ENCODE data around the gene TRPT1.

The TRPT1 gene

GRCh38 chr11:64246871-64247728, 21.1 kb upstream of the TRPT1 start, which contains the start of gene PPP1R14B:
TSS of gene PPP1R14B (minus strand) at chr11:64246943. CDS start at chr11:64246673, 270 bp downstream.
- POLR2A ChIA-PET: interaction anchor here (1.1 to 7.2 kb wide), 5 partner anchors 21 to 71 kb away, joined by 3 to 96 read pairs (median 7); partner anchors contain the start of genes NUDT22, PRDX5, TRMT112 and TRPT1
- Histone ChIP-seq H3K4me1 (ENCODE audit: control insufficient read depth, insufficient read depth, low read length) (peaks cover 7% of the 10 kb centered on the region), H3K27ac (ENCODE audit: extremely low read depth, low read depth, low read length) (peak within 1 kb of the TSS; percentile 73), H3K9me3 (ENCODE audit: control insufficient read depth, insufficient read depth, low read depth, low read length) (no peaks in the 10 kb centered on the region), H3K4me3 (ENCODE audit: low read depth, low read length) (peak within 1 kb of the TSS; percentile 68), H3K36me3 (ENCODE audit: control insufficient read depth in 2 of 2, insufficient read depth in 1 of 2, low read length in 2 of 2) (peaks cover 0 to 20% of the 10 kb centered on the region in 2 experiments; a peak in 1 of 3 replicates)
- CTCF ChIA-PET: interaction anchor here (1.1 to 1.7 kb wide), 3 partner anchors 8 to 58 kb away, joined by 4 to 8 read pairs (median 5); no protein-coding TSS in a partner anchor
- peak; percentile 51; the same call in 1 of the 2 replicates for TF ChIP-seq REST (tag by site-specific recombination; IDR thresholded peaks at IDR 0.05)
- peak; percentile 83 for TF ChIP-seq YY1 (tag by site-specific recombination; IDR thresholded peaks at IDR 0.05)
- peak; percentile 91 for TF ChIP-seq ZBTB11 (tag by site-specific recombination; conservative IDR thresholded peaks at IDR 0.05; ENCODE audit: low read depth)
- TF ChIP-seq ZNF777 (tag by site-specific recombination; IDR thresholded peaks at IDR 0.05; ENCODE audit: borderline replicate concordance): no peak
- peak; percentile 44; the same call in 1 of the 2 replicates for TF ChIP-seq EGR2 (tag by site-specific recombination; IDR thresholded peaks at IDR 0.05; ENCODE audit: low read depth)
- no peak for TF ChIP-seq SCRT2 (tag by site-specific recombination; IDR thresholded peaks at IDR 0.05)
- TF ChIP-seq ZNF311 (tag by site-specific recombination; IDR thresholded peaks at IDR 0.05; ENCODE audit: borderline replicate concordance): no peak
- 0 out of 2 replicates have a peak, but pooled peaks have one; percentile 28 for TF ChIP-seq ZNF629 (tag by site-specific recombination; IDR thresholded peaks at IDR 0.05)
- TF ChIP-seq HOXD13 (CRISPR knock-in tag; IDR thresholded peaks at IDR 0.05; ENCODE audit: borderline replicate concordance): no peak
- TF ChIP-seq KLF8 (tag by site-specific recombination; IDR thresholded peaks at IDR 0.05): peak; percentile 81
- TF ChIP-seq KLF10 (tag by site-specific recombination; IDR thresholded peaks at IDR 0.05): peak; percentile 82
- TF ChIP-seq ZNF350 (tag by site-specific recombination; IDR thresholded peaks at IDR 0.05): no peak
- no peak for TF ChIP-seq ZNF280C (tag by site-specific recombination; IDR thresholded peaks at IDR 0.05)
- TF ChIP-seq KLF9 (tag by site-specific recombination; IDR thresholded peaks at IDR 0.05; ENCODE audit: low read depth): peak; percentile 96
- no peak for TF ChIP-seq ZNF132 (tag by site-specific recombination; IDR thresholded peaks at IDR 0.05; ENCODE audit: borderline replicate concordance)
- no peak for TF ChIP-seq ZNF558 (tag by site-specific recombination; IDR thresholded peaks at IDR 0.05)
- peak; percentile 68; the same call in 1 of the 2 replicates for TF ChIP-seq KLF7 (tag by site-specific recombination; IDR thresholded peaks at IDR 0.05; ENCODE audit: borderline replicate concordance)
- TF ChIP-seq ZBTB17 (tag by site-specific recombination; IDR thresholded peaks at IDR 0.05): peak; percentile 40; the same call in 1 of the 2 replicates
- no peak for TF ChIP-seq ZNF214 (tag by site-specific recombination; IDR thresholded peaks at IDR 0.05; ENCODE audit: borderline replicate concordance)
- peak; percentile 44; the same call in 1 of the 2 replicates for TF ChIP-seq WT1 (tag by site-specific recombination; IDR thresholded peaks at IDR 0.05)
- TF ChIP-seq BCL11A (tag by site-specific recombination; IDR thresholded peaks at IDR 0.05; ENCODE audit: low read depth): no peak
- TF ChIP-seq ZFHX2 (tag by site-specific recombination; conservative IDR thresholded peaks at IDR 0.05): peak; percentile 56; the same call in 1 of the 2 replicates
- no peak for TF ChIP-seq PRDM1 (tag by site-specific recombination; IDR thresholded peaks at IDR 0.05)
- TF ChIP-seq ZNF501 (tag by site-specific recombination; IDR thresholded peaks at IDR 0.05): 0 out of 2 replicates have a peak, but pooled peaks have one; percentile 52
- TF ChIP-seq SP2 (tag by site-specific recombination; IDR thresholded peaks at IDR 0.05): peak; percentile 47

All from HEK293 (cell line).